HG03520 (cell line): ENCODE measurements around the gene MYLK4.

ENCODE experiments used
- ATAC-seq: cut with Tn5 transposase; IDR thresholded peaks from one replicate; pipeline ENCODE4 v1.9.1; 2021; ENCODE audit warnings: mild to moderate bottlenecking, moderate library complexity; ENCODE audit not compliant: unreplicated experiment

Gene MYLK4

GRCh38 chr6:2750832-2751231 is at the start of gene MYLK4:
MYLK4 (minus strand) TSS chr6:2750922; CDS start chr6:2749294, 1,628 bp downstream.
- no peak for ATAC-seq

GRCh38 chr6:2799936-2800527 is 49.3 kb upstream of the MYLK4 start:
- no peak for ATAC-seq

- ATAC-seq = no peak
Measured at GRCh38 chr6:2798586-2799134, 47.9 kb upstream of the MYLK4 start.

GRCh38 chr6:2797564-2798031 is 46.9 kb upstream of the MYLK4 start:
- ATAC-seq = no peak

GRCh38 chr6:2796861-2797260 is 46.1 kb upstream of the MYLK4 start:
- no peak for ATAC-seq

GRCh38 chr6:2795956-2796355 is 45.2 kb upstream of the MYLK4 start:
- ATAC-seq = no peak

GRCh38 chr6:2795162-2795561 is 44.4 kb upstream of the MYLK4 start:
- ATAC-seq = no peak

GRCh38 chr6:2794171-2794730 is 43.5 kb upstream of the MYLK4 start:
- ATAC-seq = no peak

GRCh38 chr6:2793534-2794151 is 42.9 kb upstream of the MYLK4 start:
- ATAC-seq = no peak

- ATAC-seq = no peak
Measured at GRCh38 chr6:2792330-2793110, 41.8 kb upstream of the MYLK4 start.

- ATAC-seq = no peak
Measured at GRCh38 chr6:2791450-2791974, 40.8 kb upstream of the MYLK4 start.

- ATAC-seq = no peak
Measured at GRCh38 chr6:2790588-2791449, 40.1 kb upstream of the MYLK4 start.

- ATAC-seq = no peak
Measured at GRCh38 chr6:2786269-2786668, 35.5 kb upstream of the MYLK4 start.

GRCh38 chr6:2784930-2785329 is 34.2 kb upstream of the MYLK4 start:
- ATAC-seq = no peak

- no peak for ATAC-seq
Measured at GRCh38 chr6:2784061-2784460, 33.3 kb upstream of the MYLK4 start.

GRCh38 chr6:2783188-2783963 is 32.7 kb upstream of the MYLK4 start:
- no peak for ATAC-seq

- no peak for ATAC-seq
Measured at GRCh38 chr6:2782825-2783187, 32.1 kb upstream of the MYLK4 start.

- ATAC-seq = no peak
Measured at GRCh38 chr6:2782356-2782708, 31.6 kb upstream of the MYLK4 start.

- no peak for ATAC-seq
Measured at GRCh38 chr6:2781685-2782355, 31.1 kb upstream of the MYLK4 start.
